ENCODE results near the gene ZNF20. TPM values are rescaled to one million over a fixed set of nuclear protein-coding genes. Genes with fewer than 3 reads are reported as not detected.

ZNF20 gene
- total RNA-seq, result 4.6 and 5.5 TPM in 2 replicates

DNA sequence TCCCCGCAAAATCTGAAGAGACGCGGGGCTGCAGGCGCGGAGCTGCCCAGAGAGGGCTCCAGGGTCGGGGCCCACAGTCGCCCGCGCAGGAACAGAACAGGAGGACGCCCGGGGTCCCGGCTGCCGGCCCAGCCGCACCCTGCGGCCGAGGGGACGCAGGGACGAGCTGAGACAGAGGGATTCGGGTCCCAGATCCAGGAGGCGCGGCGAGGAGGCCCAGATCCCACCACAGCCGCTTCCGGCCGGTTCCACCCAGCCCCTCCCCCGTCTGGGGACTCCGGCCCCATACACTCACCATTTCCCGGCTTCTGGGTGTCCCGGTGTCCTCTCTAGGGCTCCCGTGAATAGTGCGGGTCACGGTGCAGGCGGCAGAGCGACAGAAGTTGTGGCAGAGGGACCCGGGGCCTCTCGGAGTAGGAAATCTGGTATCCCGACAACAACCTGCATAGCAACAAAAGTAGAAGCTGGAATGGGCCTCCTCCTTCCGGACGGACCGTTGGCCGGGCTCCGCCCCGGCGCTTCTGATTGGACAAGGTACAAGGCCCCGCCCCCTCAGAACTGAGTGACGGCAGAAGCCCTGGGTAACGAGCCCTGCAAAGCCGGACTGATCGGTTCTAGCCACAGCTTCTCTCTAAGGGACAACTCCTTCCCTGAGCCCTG is at the start of gene ZNF20:
Gene ZNF20 (minus strand): TSS at position 466 of the 660 bp plus-strand sequence. CDS start 168 bp downstream, at position 298.

DNA sequence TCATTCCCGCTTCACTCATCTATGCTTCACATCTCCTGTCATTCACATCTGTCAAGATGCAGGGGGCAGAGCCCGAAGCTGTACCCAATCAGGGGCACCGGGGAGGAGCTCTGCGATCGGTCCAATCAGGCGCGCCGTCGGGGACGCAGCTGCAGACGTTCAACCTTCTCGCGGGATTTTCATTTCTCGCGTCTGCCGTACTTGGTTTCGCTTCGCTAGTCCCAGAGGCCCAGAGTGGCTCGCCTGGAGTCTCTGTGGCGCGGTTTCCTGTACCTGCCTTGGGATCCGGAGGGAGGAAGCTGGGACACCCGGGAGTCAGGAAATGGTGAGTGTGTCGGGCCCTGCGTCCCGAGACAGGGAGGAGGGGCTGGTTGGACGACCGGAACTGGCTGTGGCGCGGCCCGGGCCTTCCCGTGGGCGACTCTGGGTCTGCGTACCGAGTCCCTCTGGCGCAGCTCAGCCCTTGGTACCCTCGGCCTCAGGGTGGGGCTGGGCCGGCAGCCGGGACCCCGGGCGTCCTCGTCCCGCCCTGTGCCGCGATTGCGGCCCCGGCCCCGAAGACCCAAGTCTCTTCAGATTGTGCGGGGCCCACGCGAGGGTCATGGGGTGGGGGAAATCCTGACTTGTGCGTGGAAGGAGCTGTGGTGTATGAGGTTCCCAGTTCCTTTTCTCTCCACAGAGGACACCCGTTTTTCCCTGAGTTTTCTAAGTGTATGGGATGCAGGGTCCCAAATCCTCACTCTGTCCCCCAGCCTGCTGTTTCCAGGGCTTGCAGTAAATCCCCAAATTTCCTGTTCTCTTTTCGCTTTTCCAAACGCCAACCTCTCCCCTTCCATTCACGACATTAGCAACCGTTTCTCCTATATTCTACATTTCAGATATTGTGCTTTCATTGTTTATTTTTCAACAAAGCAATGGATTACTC is 23.0 kb upstream of the ZNF20 start, which contains the start of gene ZNF136:
Gene ZNF136 (plus strand): TSS at position 215 of the 925 bp plus-strand sequence. CDS start 108 bp downstream, at position 323.

DNA sequence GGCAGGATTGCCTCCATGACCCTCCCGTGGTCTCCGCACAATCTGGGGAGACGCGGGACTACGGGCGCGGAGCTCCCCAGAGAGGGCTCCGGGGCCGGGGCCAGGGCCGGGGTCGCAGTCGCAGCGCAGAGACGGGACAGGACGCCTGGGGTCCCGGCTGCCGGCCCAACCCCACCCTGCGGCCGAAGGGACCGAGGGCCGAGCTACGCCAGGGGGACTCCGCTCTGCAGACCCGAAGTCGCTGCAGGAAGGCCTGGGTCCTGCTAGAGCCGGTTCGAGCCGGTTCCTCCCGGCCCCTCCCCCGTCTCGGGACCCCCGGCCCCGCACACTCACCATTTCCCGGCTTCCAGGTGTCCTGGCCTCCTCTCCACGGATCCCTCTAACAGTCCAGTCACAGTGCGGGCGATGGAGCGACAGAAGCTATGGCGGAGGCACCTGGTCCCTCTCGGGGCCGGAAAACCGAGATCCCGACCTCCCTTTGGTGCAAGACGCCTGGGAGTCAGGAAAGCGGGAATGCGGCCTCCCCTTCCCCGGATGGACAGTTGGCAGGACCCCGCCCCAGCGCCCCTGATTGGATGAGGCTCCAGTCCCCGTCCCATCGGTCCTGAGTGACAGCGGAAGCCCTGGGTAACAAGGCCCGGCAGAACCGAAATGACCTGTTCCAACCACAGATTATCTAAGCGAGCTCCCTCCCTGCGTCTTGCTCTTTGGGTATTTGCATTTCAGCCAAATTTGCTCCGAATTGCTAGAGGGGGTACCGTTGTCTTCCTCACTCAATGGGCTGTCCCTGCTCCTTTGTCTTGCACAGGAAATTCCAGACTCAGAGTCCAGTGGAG is 16.3 kb upstream of the ZNF20 start, which contains the start of gene ZNF625:
Gene ZNF625 (minus strand): TSS at position 512 of the 836 bp plus-strand sequence. CDS start 176 bp downstream, at position 336.

Other genes with a start within 250 kb of the ZNF20 start
- gene ZNF700, start 215.2 kb downstream of the ZNF20 start, total RNA-seq, result 6.4 and 7.0 TPM in 2 replicates
- gene ZNF763, start 175.3 kb downstream of the ZNF20 start, total RNA-seq, result 1.1 and 1.7 TPM in 2 replicates
- 3.4 and 4.5 TPM in 2 replicates for gene ZNF433, start 104.7 kb downstream of the ZNF20 start, total RNA-seq
- 0.07 and 0.20 TPM in 2 replicates for gene ZNF878, start 87.4 kb downstream of the ZNF20 start, total RNA-seq
- 8.8 and 11.3 TPM in 2 replicates for gene ZNF844, start 75.6 kb downstream of the ZNF20 start, total RNA-seq
- gene ZNF625, start 16.4 kb upstream of the ZNF20 start, total RNA-seq, result 9.2 and 9.3 TPM in 2 replicates
- 6.6 and 7.4 TPM in 2 replicates for gene ZNF136, start 22.7 kb upstream of the ZNF20 start, total RNA-seq
- 8.0 and 8.4 TPM in 2 replicates for gene ZNF44, start 154.5 kb upstream of the ZNF20 start, total RNA-seq
- 4.7 and 5.0 TPM in 2 replicates for gene ZNF563, start 193.3 kb upstream of the ZNF20 start, total RNA-seq
- 2.4 and 3.5 TPM in 2 replicates for gene ZNF442, start 225.3 kb upstream of the ZNF20 start, total RNA-seq

All from smooth muscle cell of the pulmonary artery (primary cell).